GM23338 (cell line): ENCODE measurements around the gene SLFN5. TPM values are rescaled to one million over a fixed set of nuclear protein-coding genes. Genes with fewer than 3 reads are reported as not detected.

Experiments
- ATAC-seq: fragments of 200-7000 bp; cut with Tn5 transposase; 3 replicates; pipeline ENCODE4 v1.9.1; 2020
- DNase-seq: peaks from one replicate; pipeline ENCODE4 v3.0.0-alpha.2; 2015; ENCODE audit warnings: low spot score
- H2AFZ ChIP-seq: fragments of 200-600 bp; sonication (generic); 2 replicates; pipeline ENCODE4 v1.8.0; 2016; ENCODE audit warnings: antibody characterized with exemption, mild to moderate bottlenecking, moderate library complexity
- H3F3A ChIP-seq: fragments of 200-600 bp; sonication (generic); replicated peaks from 2 replicates; pipeline ENCODE4 v1.8.0; 2017; ENCODE audit warnings: antibody characterized with exemption, mixed run types, low read depth
- H3K27ac ChIP-seq: fragments of 200-600 bp; sonication (generic); 2 replicates; pipeline ENCODE4 v1.6.1; 2016; ENCODE audit warnings: low read depth
- H3K27me3 ChIP-seq: fragments of 200-600 bp; sonication (generic); 2 replicates; pipeline ENCODE4 v1.8.0; 2016; ENCODE audit warnings: mild to moderate bottlenecking, mixed run types, moderate library complexity; ENCODE audit not compliant: insufficient read depth
- H3K36me3 ChIP-seq: fragments of 200-600 bp; sonication (generic); 2 replicates; pipeline ENCODE4 v1.8.0; 2016; ENCODE audit warnings: mild to moderate bottlenecking; ENCODE audit not compliant: insufficient read depth
- H3K4me1 ChIP-seq: fragments of 200-600 bp; sonication (generic); 2 replicates; pipeline ENCODE4 v1.8.0; 2016; ENCODE audit warnings: mild to moderate bottlenecking, moderate library complexity; ENCODE audit not compliant: insufficient read depth
- H3K4me2 ChIP-seq: fragments of 200-600 bp; sonication (generic); 2 replicates; pipeline ENCODE4 v1.7.1; 2017; ENCODE audit warnings: mixed run types
- H3K4me3 ChIP-seq: fragments of 200-600 bp; sonication (generic); 2 replicates; pipeline ENCODE4 v1.6.1; 2016; ENCODE audit warnings: mixed run types
- H3K79me2 ChIP-seq: fragments of 200-600 bp; sonication (generic); replicated peaks from 2 replicates; pipeline ENCODE4 v1.8.0; 2017; ENCODE audit warnings: mild to moderate bottlenecking; ENCODE audit not compliant: insufficient read depth
- H3K9me2 ChIP-seq: fragments of 200-600 bp; sonication (generic); 2 replicates; pipeline ENCODE4 v1.8.0; 2017; ENCODE audit not compliant: insufficient read depth
- H4K20me1 ChIP-seq: fragments of 200-600 bp; sonication (generic); replicated peaks from 2 replicates; pipeline ENCODE4 v1.8.0; 2017; ENCODE audit warnings: mild to moderate bottlenecking; ENCODE audit not compliant: insufficient read depth
- H3K27ac Mint-ChIP-seq: 2 replicates; pipeline ENCODE4 v1.8.0; 2020; ENCODE audit warnings: inconsistent platforms, mild to moderate bottlenecking, moderate library complexity, mixed read lengths
- H3K27me3 Mint-ChIP-seq: 3 replicates; pipeline ENCODE4 v1.8.0; 2022; ENCODE audit warnings: low read depth, mild to moderate bottlenecking, moderate library complexity, mixed read lengths, inconsistent platforms; ENCODE audit not compliant: insufficient read depth, poor library complexity
- H3K36me3 Mint-ChIP-seq: 3 replicates; pipeline ENCODE4 v1.8.0; 2021; ENCODE audit warnings: low read depth, mild to moderate bottlenecking, inconsistent platforms, moderate library complexity, mixed read lengths
- H3K4me1 Mint-ChIP-seq: 3 replicates; pipeline ENCODE4 v1.8.0; 2020; ENCODE audit warnings: mild to moderate bottlenecking, inconsistent platforms, mixed read lengths
- H3K4me3 Mint-ChIP-seq: 3 replicates; pipeline ENCODE4 v1.8.0; 2021; ENCODE audit warnings: moderate library complexity, mild to moderate bottlenecking, inconsistent platforms, mixed read lengths
- H3K9me3 Mint-ChIP-seq: 3 replicates; pipeline ENCODE4 v1.8.0; 2020; ENCODE audit warnings: moderate library complexity, mild to moderate bottlenecking, inconsistent platforms, mixed read lengths
- CREB1 ChIP-seq: fragments of 250-450 bp; sonication (Bioruptor Pico); IDR thresholded peaks from 2 replicates; pipeline ENCODE4 v1.5.0; 2020; ENCODE audit warnings: low read depth, mild to moderate bottlenecking, moderate library complexity
- CTCF ChIP-seq, 2 experiments: fragments of 200-600 bp in 1 of 2; sonication (generic) in 1 of 2; conservative IDR thresholded peaks; 2 replicates each; pipeline versions ENCODE4 v1.5.1 to v1.6.1; 2016 to 2017; ENCODE audit warnings: antibody characterized with exemption in 2 of 2, low read depth in 2 of 2, mild to moderate bottlenecking in 2 of 2, moderate library complexity in 1 of 2
- ETS1 ChIP-seq: IDR thresholded peaks from 2 replicates; pipeline ENCODE4 v1.6.1; 2016; ENCODE audit warnings: antibody characterized with exemption
- EZH2 ChIP-seq: fragments of 200-600 bp; sonication (generic); IDR thresholded peaks from one replicate; pipeline ENCODE4 v1.8.0; 2017; ENCODE audit warnings: antibody characterized with exemption, mild to moderate bottlenecking, low read depth; ENCODE audit not compliant: unreplicated experiment
- EZH2phosphoT487 ChIP-seq: fragments of 200-600 bp; sonication (generic); IDR thresholded peaks from one replicate; pipeline ENCODE4 v1.8.1; 2018; ENCODE audit warnings: antibody characterized with exemption; ENCODE audit not compliant: unreplicated experiment
- NANOG ChIP-seq: IDR thresholded peaks from 2 replicates; pipeline ENCODE4 v1.6.1; 2016; ENCODE audit warnings: antibody characterized with exemption, borderline replicate concordance
- POLR2AphosphoS5 ChIP-seq: IDR thresholded peaks from 2 replicates; pipeline ENCODE4 v1.6.1; 2016; ENCODE audit warnings: antibody characterized with exemption, low read depth
- REST ChIP-seq: IDR thresholded peaks from one replicate; pipeline ENCODE4 v1.6.1; 2018; ENCODE audit warnings: antibody characterized with exemption; ENCODE audit not compliant: unreplicated experiment
- STAT1 ChIP-seq: IDR thresholded peaks from one replicate; pipeline ENCODE4 v1.6.1; 2016; ENCODE audit warnings: antibody characterized with exemption; ENCODE audit not compliant: unreplicated experiment
- ZNF331 ChIP-seq: fragments of 250-450 bp; sonication (Bioruptor Pico); IDR thresholded peaks from 2 replicates; pipeline ENCODE4 v1.5.0; 2020; ENCODE audit warnings: low read depth, mild to moderate bottlenecking, moderate library complexity
- ZNF462 ChIP-seq: fragments of 250-450 bp; sonication (Bioruptor Pico); IDR thresholded peaks from 2 replicates; pipeline ENCODE4 v1.5.0; 2020; ENCODE audit warnings: mild to moderate bottlenecking, moderate library complexity
- polyA plus RNA-seq: library from polyadenylated mRNA; unstranded; fragments of >200 nt; fragmentation: Nextera tagmentation; extraction: Ambion mirVana; gene quantifications from 2 replicates; pipeline ENCODE4 v1.2.1, GENCODE V29; 2016
- total RNA-seq: library from RNA; depleted of rRNA; stranded (reverse); fragments of >200 nt; shearing (Covaris generic); gene quantifications from 2 replicates; pipeline ENCODE4 v1.2.3, GENCODE V29; 2014

The SLFN5 gene
- total and polyA plus RNA-seq, 2 experiments from 2014 or later = 1.4 to 6.4 TPM

GRCh38 chr17:35218915-35219314 is 24.0 kb upstream of the SLFN5 start:
- H3K27me3 ChIP-seq = no peaks in the 10 kb centered on the region
- H4K20me1 ChIP-seq = no peaks in the 10 kb centered on the region
- ATAC-seq = no peak
- Mint-ChIP-seq H3K4me3 (no peak overlapping the region), H3K27me3 (peaks cover 2% of the 10 kb centered on the region), H3K27ac (no peak overlapping the region), H3K36me3 (no peaks in the 10 kb centered on the region), H3K9me3 (peaks cover 8% of the 10 kb centered on the region), H3K4me1 (peaks cover 6% of the 10 kb centered on the region)
- no peak overlapping the region for H3K27ac ChIP-seq
- H3F3A ChIP-seq = no peaks in the 10 kb centered on the region
- TF ChIP-seq ZNF331 (CRISPR knock-in tag) (no peak), REST (no peak), NANOG (no peak), EZH2 (no peak), STAT1 (no peak), EZH2phosphoT487 (no peak), CTCF (conservative IDR thresholded peaks at IDR 0.05; ENCODE audit: low read depth in 2 of 2) (no peak), CREB1 (CRISPR knock-in tag) (no peak), ZNF462 (CRISPR knock-in tag) (no peak), POLR2AphosphoS5 (no peak), ETS1 (no peak)
- no peaks in the 10 kb centered on the region for H3K36me3 ChIP-seq
- no peak overlapping the region for H2AFZ ChIP-seq
- no peaks in the 10 kb centered on the region for H3K4me1 ChIP-seq
- DNase-seq = no peak
- H3K4me3 ChIP-seq = no peak overlapping the region
- H3K79me2 ChIP-seq = no peaks in the 10 kb centered on the region
- no peak overlapping the region for H3K4me2 ChIP-seq
- H3K9me2 ChIP-seq = no peaks in the 10 kb centered on the region
